ENCODE data around the gene PKP3.

DNA sequence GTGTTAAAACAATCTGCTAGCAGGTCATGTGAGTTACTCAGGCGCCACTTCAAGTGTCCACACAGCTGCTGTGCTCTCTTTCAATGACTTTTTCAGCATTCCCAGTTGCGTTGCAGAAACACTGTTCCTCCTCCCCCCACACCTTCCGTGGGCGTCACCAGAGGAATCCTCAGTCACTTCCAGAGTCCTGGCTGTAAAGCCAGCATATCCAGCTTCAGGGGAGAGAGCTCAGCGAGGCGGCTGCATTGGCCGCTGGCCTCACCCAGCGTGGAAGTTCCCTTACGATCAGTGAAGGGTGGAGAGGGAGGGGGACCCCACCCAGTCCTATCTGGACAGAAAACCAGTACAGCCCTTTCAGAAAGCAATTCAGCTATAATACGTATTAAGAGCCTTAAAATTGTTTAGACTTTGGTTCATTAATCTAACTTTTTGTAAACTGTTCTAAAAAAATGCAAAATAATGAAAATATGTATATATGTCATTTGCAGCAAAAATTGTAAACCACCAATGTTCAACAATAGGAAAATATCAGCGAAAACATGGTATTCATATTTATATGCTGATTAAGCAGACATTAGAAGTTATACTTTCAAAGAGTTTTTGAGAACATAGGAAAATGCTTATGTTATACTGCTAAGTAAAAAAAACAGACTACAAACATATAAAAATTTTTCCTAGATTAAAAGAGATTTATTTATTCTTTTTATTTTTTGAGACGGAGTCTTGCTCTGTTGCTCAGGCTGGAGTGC, 50.6 kb downstream of the PKP3 start:
- TF ChIP-seq, protein P1, sequence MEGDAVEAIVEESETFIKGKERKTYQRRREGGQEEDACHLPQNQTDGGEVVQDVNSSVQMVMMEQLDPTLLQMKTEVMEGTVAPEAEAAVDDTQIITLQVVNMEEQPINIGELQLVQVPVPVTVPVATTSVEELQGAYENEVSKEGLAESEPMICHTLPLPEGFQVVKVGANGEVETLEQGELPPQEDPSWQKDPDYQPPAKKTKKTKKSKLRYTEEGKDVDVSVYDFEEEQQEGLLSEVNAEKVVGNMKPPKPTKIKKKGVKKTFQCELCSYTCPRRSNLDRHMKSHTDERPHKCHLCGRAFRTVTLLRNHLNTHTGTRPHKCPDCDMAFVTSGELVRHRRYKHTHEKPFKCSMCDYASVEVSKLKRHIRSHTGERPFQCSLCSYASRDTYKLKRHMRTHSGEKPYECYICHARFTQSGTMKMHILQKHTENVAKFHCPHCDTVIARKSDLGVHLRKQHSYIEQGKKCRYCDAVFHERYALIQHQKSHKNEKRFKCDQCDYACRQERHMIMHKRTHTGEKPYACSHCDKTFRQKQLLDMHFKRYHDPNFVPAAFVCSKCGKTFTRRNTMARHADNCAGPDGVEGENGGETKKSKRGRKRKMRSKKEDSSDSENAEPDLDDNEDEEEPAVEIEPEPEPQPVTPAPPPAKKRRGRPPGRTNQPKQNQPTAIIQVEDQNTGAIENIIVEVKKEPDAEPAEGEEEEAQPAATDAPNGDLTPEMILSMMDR (IDR thresholded peaks at IDR 0.05; ENCODE audit: borderline replicate concordance, extremely low read depth, low read length, poor library complexity, severe bottlenecking), result no peak
- no peak for TF ChIP-seq EZH2 (IDR thresholded peaks at IDR 0.05; ENCODE audit: borderline replicate concordance, low read depth, low read length, severe bottlenecking)

Measured in DND-41 (cell line).